ENCODE results near the gene CFAP299. TPM values are rescaled to one million over a fixed set of nuclear protein-coding genes. Genes with fewer than 3 reads are reported as not detected.

The CFAP299 gene
- total and polyA plus RNA-seq, 2 donors (not counting 3 experiments of a cell fraction or from before 2014, with no cell fraction given): not detected

DNA sequence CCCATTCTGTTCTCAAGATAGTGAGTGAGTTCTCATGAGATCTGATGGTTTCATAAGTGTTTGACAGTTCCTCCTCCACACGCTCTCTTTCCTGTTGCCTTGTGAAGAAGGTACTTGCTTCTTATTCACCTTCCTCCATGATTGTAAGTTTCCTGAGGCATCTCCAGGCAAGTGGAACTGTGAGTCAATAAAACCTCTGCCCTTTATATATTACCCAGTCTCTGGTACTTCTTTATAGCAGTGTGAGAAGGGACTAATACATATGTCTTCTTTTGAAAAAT, 58.4 kb downstream of the CFAP299 start:
- no peaks in the 10 kb centered on the region for H3K9me1 ChIP-seq (replicated peaks; ENCODE audit: control insufficient read depth, extremely low read depth, insufficient read depth, low read length)
- no peaks in the 10 kb centered on the region for H3K9me3 ChIP-seq (replicated peaks; ENCODE audit: control insufficient read depth, insufficient read depth, low read length)
- TF ChIP-seq MYC (IDR thresholded peaks at IDR 0.05; ENCODE audit: low read depth, low read length) (no peak), JUN (IDR thresholded peaks at IDR 0.05; ENCODE audit: borderline replicate concordance, insufficient read depth, insufficient read length, low read depth) (no peak), FOS (IDR thresholded peaks at IDR 0.05; ENCODE audit: borderline replicate concordance, insufficient read depth, low read length) (no peak), GATA2 (IDR thresholded peaks at IDR 0.05; ENCODE audit: insufficient read depth, insufficient read length, low read depth, low read length) (no peak), EZH2 (IDR thresholded peaks at IDR 0.05; ENCODE audit: borderline replicate concordance, low read depth, low read length, severe bottlenecking) (no peak), POLR2AphosphoS5 (IDR thresholded peaks at IDR 0.05; ENCODE audit: insufficient read depth, low read depth, low read length) (no peak), POLR2A (IDR thresholded peaks at IDR 0.05; ENCODE audit: low read depth, low read length) (no peak)
- TF ChIP-seq, protein P1, sequence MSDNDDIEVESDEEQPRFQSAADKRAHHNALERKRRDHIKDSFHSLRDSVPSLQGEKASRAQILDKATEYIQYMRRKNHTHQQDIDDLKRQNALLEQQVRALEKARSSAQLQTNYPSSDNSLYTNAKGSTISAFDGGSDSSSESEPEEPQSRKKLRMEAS (IDR thresholded peaks at IDR 0.05; ENCODE audit: insufficient read depth, insufficient read length): no peak
- TF ChIP-seq, protein P2, sequence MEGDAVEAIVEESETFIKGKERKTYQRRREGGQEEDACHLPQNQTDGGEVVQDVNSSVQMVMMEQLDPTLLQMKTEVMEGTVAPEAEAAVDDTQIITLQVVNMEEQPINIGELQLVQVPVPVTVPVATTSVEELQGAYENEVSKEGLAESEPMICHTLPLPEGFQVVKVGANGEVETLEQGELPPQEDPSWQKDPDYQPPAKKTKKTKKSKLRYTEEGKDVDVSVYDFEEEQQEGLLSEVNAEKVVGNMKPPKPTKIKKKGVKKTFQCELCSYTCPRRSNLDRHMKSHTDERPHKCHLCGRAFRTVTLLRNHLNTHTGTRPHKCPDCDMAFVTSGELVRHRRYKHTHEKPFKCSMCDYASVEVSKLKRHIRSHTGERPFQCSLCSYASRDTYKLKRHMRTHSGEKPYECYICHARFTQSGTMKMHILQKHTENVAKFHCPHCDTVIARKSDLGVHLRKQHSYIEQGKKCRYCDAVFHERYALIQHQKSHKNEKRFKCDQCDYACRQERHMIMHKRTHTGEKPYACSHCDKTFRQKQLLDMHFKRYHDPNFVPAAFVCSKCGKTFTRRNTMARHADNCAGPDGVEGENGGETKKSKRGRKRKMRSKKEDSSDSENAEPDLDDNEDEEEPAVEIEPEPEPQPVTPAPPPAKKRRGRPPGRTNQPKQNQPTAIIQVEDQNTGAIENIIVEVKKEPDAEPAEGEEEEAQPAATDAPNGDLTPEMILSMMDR (IDR thresholded peaks at IDR 0.05; ENCODE audit: extremely low read depth in 1 of 2, insufficient read depth in 1 of 2, low read depth in 1 of 2, low read length in 2 of 2): no peak
- H3K27me3 ChIP-seq (ENCODE audit: control insufficient read depth in 2 of 2, insufficient read depth in 2 of 2, low read length in 2 of 2): no peaks in the 10 kb centered on the region
- no peaks in the 10 kb centered on the region for H4K20me1 ChIP-seq (replicated peaks; ENCODE audit: control insufficient read depth, extremely low read depth, insufficient read depth, low read length)
- ChIA-PET CTCF (no interaction called here), POLR2A (no interaction called here)
- no peaks in the 10 kb centered on the region for H3K79me2 ChIP-seq (ENCODE audit: control insufficient read depth, insufficient read depth, low read length)
- H3K9ac ChIP-seq (replicated peaks; ENCODE audit: extremely low read depth, insufficient read depth, low read length): no peak overlapping the region
- FAIRE-seq (no peak), DNase-seq (ENCODE audit: low read depth, low spot score) (no peak)
- H3K36me3 ChIP-seq (ENCODE audit: control insufficient read depth in 2 of 2, extremely low read depth in 1 of 2, insufficient read depth in 2 of 2, low read length in 2 of 2): no peaks in the 10 kb centered on the region
- no peak overlapping the region for H3K4me2 ChIP-seq (ENCODE audit: insufficient read depth, low read length)
- no peaks in the 10 kb centered on the region for H3K4me1 ChIP-seq (ENCODE audit: control insufficient read depth, extremely low read depth, insufficient read depth, low read length)
- H3K4me3 ChIP-seq (replicated peaks in 1 of 3; ENCODE audit: insufficient read depth in 1 of 3, low read depth in 1 of 3, low read length in 3 of 3): no peak overlapping the region
- H2AFZ ChIP-seq (ENCODE audit: low read depth, low read length): no peak overlapping the region
- no TSS peak for BruUV-seq (replicated peaks)
- no peak overlapping the region for H3K27ac ChIP-seq (ENCODE audit: insufficient read depth, low read depth, low read length)
- intact Hi-C loops (cut with micrococcal nuclease): no loop called here
- dilution Hi-C loops (cut with MboI; ENCODE audit: extremely low pct_ligation_motif_present, low sequenced_read_pairs): no loop called here

Measured in endothelial cell of umbilical vein (primary cell).